Measurements from ENCODE around the gene APOL2.
"Not testable (repeated sequence)": the region's sequence is repeated elsewhere in the genome, so short reads cannot be mapped to it uniquely, and the experiment has no call there.

The APOL2 gene

GRCh38 chr22:36221799-36222751 lies 17.3 kb downstream of the APOL2 start:
- DNase-seq (ENCODE audit: low read depth): no peak

GRCh38 chr22:36220451-36220921 lies 18.8 kb downstream of the APOL2 start:
- peak; percentile 48 for DNase-seq (ENCODE audit: low read depth)

DNA sequence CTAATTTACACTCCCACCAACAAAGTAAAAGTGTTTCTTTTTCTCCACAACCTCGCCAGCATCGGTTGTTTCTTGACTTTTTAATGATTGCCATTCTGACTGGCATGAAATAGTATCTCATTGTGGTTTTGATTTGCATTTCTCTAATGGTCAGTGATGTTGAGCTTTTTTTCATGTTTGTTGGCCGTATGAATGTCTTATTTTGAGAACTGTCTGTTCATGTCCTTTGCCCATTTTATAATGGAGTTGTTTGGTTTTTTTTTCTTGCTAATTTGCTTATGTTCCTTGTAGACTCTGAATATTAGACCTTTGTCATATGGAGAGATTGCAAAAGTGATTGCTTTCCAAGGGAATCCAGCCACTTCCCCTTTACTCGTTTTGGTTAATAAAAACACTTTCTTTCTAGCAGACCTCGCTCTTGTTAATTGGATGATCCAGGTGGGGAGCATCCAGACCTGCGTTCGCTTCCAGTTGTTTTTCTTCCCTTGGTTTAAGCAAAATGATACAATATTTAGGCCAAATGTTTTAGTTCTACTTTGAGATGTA lies 20.6 kb downstream of the APOL2 start:
- no peak for DNase-seq (ENCODE audit: low read depth)

- no peak for DNase-seq (ENCODE audit: low read depth)
Observed at GRCh38 chr22:36215981-36216380, 23.3 kb downstream of the APOL2 start.

- no peak for DNase-seq (ENCODE audit: low read depth)
Observed at GRCh38 chr22:36213586-36213985, 25.7 kb downstream of the APOL2 start.

DNA sequence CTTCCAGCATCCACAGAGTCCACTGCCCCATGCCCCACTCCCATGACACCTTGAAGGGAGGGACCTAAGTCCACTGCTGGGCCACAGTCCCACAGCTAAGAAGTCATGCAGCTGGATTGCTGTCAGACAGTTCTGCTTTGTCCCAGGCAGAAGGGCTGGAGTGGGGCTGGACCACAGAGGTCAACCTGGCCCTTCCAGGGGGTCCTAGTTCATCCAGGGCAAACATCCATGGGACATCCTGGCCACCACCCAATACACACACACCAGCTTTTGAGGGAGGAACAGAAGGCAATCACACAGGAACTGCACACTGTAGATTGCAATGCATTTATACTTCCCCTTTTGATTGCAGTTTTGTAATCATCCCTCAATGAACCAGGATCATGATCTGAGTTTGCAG lies 26.4 kb downstream of the APOL2 start:
- no peak for DNase-seq (ENCODE audit: low read depth)

DNA sequence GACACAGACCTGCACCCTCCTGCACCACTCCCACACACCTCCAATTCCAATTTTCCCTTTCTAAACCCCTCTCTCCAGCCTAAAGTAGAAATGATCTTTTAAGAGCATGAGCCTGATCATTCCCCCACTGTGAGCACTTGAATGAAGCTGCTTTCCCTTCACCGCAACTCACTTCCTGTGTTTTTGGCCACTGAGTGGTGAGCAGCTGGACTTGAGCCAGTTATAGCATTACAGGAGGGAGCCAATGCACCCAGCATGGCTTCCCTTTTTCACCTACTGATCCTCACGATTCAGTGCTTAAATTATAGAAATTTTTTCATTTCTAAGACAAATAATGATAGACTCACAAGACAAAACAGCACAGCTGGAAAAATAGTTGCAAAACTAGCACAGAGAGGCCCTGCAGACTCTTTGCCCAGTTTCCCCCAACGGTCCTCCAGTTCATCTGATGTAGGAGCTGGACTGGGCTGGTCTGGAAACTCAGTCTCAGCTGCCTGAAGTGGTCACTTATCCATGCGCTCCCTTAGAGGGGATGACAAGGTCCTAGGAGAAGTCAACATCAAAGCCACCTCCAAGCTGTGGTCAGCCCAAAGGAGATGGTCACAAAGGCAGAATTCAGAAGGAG lies 28.0 kb downstream of the APOL2 start:
- DNase-seq (ENCODE audit: low read depth): no peak

DNA sequence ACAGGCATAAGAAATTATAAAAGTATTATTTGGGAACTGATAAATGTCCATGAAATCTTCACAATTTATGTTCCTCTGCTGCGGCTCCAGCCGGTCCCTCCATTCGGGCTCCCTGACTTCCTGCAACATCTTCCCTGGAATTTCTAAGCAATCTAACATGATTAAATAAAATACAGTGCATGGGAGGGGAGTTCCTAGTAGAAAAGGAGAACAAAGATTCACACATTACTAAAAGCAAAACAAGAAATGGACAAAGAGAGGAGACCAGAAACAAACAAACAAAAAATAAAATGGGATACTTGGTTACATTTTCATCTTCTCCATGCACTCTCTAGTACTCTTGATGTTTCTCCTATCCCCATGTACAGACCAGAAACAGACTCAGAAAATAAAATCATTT lies 29.1 kb downstream of the APOL2 start:
- no peak for DNase-seq (ENCODE audit: low read depth)

DNA sequence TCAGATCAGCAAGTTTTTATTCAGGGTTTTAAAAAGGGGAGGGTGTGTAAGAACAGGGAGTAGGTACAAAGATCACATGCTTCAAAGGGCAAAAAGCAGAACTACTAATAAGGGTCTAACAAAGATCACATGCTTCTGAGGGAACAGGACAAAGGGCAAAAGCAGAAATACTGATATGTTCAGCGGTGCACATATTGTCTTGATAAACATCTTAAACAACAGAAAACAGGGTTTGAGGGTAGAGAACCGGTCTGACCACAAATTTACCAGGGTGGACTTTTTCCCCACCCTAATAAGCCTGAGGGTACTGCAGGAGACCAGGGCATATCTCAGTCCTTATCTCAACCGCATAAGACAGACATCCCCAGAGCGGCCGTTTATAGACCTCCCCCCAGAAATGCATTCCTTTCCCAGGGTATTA lies 29.8 kb downstream of the APOL2 start:
- DNase-seq (ENCODE audit: low read depth): not testable (repeated sequence)

GRCh38 chr22:36208914-36209313 lies 30.4 kb downstream of the APOL2 start:
- no peak for DNase-seq (ENCODE audit: low read depth)

DNA sequence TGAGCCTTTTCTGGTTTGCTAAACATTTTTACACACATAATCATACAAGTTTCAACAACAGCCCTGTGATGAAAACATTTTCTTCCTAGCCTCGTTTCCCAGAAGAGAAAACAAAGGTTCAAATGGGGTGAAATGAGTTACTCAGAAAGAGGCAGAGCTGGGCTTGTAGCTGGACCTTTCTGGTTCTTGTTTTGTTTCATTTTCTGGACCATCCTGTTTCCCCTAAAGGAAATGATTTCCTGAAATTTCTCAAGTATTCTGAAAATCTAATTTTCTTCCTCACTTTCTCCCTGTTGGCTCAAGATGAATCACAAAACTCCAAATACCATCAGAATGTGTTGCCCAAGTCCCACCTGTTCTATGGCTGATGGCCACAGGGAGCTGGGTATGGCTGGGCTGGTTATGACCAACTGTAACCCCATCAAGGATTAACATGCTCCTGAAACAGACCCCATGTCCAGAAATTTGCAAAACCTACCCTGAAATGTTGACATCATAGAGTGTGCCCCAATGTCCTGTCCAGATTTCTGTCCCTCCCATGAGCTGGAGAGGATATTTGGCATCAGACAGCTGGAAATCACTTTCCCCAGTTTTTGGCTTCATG lies 31.1 kb downstream of the APOL2 start:
- DNase-seq (ENCODE audit: low read depth): no peak

- DNase-seq (ENCODE audit: low read depth): no peak
Observed at GRCh38 chr22:36206255-36206654, 33.1 kb downstream of the APOL2 start.

DNA sequence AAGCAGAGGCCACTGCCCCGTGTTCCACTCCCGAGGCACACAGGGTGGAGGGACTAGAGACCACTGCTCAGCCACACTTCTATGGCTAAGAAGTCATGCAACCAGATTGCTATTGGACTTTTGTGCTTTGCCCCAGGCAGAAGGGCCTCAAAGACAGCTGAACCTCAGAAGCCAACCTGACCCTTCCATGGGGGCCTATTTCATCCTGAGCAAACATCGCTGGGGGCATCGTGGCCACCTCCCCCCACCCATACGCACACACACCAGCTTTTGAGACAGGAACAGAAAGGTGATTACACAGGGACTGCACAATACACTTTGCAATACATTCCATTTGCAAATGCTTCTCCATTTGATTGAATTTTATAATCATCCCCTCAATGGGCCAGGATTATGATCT lies 33.8 kb downstream of the APOL2 start:
- not testable (repeated sequence) for DNase-seq (ENCODE audit: low read depth)

GRCh38 chr22:36204632-36205015 lies 34.7 kb downstream of the APOL2 start:
- no peak for DNase-seq (ENCODE audit: low read depth)

- DNase-seq (ENCODE audit: low read depth): no peak
Observed at GRCh38 chr22:36204001-36204631, 35.2 kb downstream of the APOL2 start.

- DNase-seq (ENCODE audit: low read depth): not testable (repeated sequence)
Observed at GRCh38 chr22:36203441-36203840, 35.9 kb downstream of the APOL2 start.

GRCh38 chr22:36202906-36203305 lies 36.4 kb downstream of the APOL2 start:
- not testable (repeated sequence) for DNase-seq (ENCODE audit: low read depth)

- no peak for DNase-seq (ENCODE audit: low read depth)
Observed at GRCh38 chr22:36201630-36202319, 37.6 kb downstream of the APOL2 start, which contains the start of gene APOL4. APOL4 (minus strand) TSS chr22:36201809; CDS start chr22:36201734, 75 bp downstream.

DNA sequence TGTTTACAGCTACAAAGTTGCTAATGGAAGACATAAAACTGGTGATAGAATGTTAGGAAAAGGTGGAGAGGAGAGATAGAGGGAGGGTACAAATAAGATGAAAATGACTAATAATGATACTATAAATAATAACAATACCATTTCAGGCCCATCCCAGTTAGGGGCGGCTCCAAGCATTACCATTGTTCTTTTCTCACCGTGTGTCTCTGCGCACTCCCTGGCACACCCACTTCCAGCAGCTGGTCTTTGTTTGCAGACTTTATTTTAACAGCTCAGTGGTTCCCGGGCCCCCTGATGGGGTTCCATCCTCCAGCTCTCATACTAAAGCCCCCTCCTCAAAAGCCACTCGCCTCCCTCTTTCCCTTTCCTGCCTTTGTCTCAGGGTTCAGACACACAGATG lies 38.3 kb downstream of the APOL2 start:
- DNase-seq (ENCODE audit: low read depth): not testable (repeated sequence)

DNA sequence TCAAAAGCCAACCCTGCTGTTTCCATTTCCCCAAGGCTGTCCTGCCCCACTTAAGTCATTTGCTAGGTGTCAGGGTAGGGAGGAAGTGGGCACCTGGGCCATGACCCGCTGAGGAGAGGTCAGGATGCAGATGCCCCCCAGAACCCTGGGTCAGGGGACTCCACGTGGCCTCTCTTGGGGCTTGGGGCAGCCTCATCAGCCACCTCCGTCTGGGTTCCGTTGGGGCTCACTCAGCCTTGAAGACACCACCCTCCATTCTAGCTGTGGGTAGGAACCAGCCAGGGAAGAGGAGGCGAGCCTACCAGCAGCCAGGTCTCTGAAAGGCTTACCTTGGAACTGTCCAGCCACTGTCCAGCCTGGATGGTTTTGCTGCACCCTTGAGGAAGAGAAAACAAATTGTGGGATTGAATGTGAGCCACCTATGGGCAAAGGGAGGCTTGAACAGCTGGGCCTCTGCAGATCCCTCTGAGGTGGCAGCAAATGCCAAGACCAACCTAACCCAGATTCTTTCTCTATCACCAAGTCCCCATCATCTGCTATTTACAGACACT lies 40.3 kb downstream of the APOL2 start:
- DNase-seq (ENCODE audit: low read depth): no peak

DNA sequence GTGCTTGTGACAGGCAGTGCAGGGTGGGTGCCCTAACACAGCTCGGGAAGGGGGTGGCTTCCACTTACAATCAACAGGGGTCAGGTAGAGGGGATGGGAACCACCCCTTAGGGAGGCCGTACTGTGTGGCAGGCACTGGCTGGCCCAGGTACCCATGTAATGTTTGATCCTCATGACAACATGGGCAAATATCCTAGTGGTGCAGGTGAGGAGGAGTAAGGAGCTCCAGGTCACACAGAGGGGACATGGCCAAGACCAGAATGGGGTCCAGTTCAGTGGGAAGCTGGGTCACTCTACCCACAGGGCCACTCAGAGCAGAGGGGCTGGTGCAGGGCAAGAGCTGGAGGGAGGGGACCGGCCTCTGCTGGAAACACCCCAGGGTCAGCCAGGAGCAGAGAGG lies 40.8 kb downstream of the APOL2 start:
- DNase-seq (ENCODE audit: low read depth): no peak
